Measurements from ENCODE around the gene CSK.

Gene CSK

DNA sequence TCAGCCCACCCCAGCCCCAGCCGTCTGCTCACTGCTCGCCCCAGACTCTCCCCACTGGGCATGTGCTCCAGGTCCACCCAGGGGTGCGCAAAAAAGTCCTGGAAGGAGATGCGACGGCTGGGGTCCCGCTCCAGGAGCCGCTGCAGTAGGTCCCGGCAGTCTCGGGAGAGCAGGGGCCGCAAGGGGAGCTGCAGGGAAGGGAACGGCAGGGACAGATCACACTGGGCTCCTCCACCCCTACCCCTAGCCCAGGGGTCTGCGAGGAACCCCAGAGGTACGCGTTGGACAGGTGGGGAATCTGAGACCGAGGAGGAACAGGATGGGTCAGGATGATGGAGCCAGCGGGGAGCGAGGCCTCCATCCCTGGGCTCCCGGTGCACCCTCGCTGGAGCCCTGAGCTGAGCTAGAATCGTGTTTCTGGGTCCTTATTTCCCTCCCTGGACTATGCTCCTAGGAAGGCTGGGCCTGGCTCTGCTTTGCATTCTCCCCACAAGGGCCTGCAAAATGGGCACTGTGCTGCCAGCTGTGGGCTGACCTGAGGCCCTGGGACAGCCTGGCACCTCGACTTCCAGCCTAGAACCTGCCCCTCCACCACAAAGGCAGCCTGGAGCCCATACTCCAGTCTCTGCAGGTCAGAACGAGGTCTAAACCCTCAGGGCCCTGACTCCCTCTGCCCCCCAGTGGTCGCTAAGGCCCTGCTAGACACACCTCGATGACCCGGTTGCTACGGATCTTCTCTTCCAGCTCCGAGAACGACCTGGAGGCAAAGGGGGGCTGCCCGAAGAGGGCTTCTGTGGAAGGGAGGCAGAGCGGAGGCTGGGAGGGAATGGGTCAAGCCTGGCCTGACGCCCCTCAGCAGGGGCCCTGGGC is 57.9 kb downstream of the CSK start:
- H3K4me1 Mint-ChIP-seq = peaks cover 41% of the 10 kb centered on the region
- no peaks in the 10 kb centered on the region for H3K27me3 Mint-ChIP-seq
- H3K9me3 Mint-ChIP-seq = no peaks in the 10 kb centered on the region
- no peak for DNase-seq (ENCODE audit: low spot score in 2 of 2)
- peaks cover 11% of the 10 kb centered on the region for H3K36me3 Mint-ChIP-seq (ENCODE audit: insufficient read depth)
- H3K27ac Mint-ChIP-seq (ENCODE audit: low read depth) = no peak overlapping the region
- no peak overlapping the region for H3K4me3 Mint-ChIP-seq
- no peak for ATAC-seq (replicated peaks; ENCODE audit: extremely low read depth, poor library complexity, severe bottlenecking)

DNA sequence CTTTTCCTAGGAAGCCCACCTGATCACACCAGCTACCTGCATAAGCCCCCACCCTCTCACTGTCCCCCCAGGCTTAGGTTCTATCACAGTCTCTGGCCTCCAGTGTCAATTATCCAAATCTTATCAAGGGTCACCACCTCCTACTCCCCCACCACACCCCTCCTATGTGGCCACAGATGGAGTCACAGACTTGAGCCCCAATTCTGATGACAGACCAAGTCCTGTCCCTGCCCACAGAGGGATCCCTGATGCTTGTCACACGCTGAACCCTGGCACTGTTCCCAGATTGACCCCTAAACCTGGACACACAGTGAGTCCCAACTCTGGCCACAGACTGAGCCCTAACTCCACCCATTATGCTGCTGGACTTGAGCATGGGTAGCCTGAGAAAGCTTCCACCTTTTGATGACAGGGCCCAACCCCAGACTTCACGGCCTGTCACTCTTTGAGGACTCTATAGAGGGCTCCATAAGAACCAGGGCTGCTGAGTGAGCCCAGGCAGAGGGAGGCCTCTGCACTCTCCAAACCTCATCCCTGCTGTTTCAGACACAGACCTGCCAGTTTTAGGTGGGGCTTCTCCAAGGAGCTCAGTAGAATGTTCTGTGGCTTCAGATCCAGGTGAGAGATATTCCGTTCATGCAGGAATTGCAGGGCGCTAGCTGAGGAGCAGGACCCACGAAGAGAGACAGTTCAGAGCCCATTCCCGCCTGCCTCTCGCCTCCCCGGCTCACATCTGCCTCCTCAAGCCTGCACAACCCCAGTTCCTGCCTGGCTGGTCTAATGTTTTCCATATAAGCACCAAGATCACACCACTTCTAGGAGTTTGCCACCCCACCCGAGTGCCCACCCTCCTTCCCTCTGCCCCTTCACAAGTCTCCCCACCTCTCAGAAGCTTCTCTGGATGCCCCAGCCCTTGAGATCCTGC is 59.2 kb downstream of the CSK start:
- Mint-ChIP-seq H3K9me3 (no peaks in the 10 kb centered on the region), H3K4me1 (peaks cover 48% of the 10 kb centered on the region), H3K4me3 (peak overlapping the region; percentile 82), H3K27me3 (no peaks in the 10 kb centered on the region), H3K36me3 (ENCODE audit: insufficient read depth) (peaks cover 19% of the 10 kb centered on the region), H3K27ac (ENCODE audit: low read depth) (no peak overlapping the region)
- DNase-seq (ENCODE audit: low spot score in 2 of 2) (no peak), ATAC-seq (replicated peaks; ENCODE audit: extremely low read depth, poor library complexity, severe bottlenecking) (no peak)

DNA sequence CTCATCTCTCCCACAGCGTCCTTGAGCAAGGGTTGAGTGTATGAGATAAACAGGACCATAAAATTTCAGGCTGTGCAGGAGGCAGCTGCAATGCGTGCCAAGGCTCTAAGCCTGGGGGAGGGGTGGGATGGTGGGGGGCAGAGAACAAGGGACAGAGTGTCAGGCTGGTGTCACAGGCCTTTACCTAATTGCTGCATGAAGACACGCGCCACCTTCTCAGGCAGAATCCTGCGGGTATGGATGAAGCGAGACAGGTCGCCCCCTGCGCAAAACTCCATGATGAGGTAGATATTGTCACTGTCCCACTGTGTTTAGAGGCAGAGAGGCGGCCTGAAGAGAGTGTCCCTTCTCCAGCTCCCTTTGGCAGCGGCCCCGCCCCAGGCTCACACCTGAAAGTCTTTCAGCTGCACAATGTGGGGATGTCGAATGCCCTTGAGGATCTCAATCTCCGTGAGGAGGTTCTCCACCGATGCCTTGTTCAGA is 60.1 kb downstream of the CSK start:
- H3K4me3 Mint-ChIP-seq = peak overlapping the region; percentile 82
- ATAC-seq (replicated peaks; ENCODE audit: extremely low read depth, poor library complexity, severe bottlenecking) = no peak

DNA sequence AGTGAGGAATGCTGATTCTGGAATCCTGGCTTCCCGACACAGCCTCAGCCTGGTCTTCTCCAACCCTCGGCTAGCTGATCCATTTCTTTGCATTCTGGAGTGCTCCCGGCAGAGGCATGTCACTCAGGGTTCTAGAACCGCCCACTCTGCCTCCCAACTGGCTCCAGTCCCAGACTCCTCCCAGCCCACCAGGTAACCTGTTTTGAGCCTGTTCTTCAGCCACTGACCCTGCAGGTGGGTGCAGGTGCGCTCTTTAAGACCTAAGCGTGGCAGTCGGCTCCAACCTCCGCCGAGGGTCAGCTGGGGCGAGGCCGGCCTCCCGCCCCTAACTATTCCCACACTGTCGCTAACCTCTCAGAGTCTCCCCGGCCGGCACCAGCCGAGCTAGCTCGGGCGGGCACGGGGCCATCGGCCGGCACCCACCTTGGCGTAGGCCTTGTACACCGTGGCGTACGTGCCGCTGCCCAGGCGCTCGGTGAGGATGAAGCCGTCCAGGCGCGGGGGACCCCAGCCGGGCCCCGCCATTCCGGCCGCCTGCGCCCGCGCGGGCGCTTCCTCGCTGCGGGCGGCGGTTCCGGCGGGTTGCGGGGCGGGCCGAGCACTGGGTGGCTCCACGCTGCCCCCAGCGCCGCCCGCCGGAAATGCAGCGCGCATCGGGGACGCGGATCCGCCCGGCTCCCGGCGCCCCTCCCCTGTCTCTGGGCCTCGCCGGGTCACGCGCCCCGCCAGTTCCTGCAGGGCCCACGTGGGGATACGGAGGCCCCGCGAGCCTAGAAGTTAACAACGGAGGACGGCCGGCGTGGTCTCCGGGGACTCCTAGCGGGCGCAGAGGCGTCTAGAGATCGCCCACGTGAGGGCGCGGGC is 60.9 kb downstream of the CSK start, which contains the start of gene ULK3:
TSS of gene ULK3 (minus strand) at position 576 of the 864 bp plus-strand sequence. CDS start at position 525, 51 bp downstream.
- peaks cover 27% of the 10 kb centered on the region for H3K36me3 Mint-ChIP-seq (ENCODE audit: insufficient read depth)
- peaks cover 48% of the 10 kb centered on the region for H3K4me1 Mint-ChIP-seq
- H3K4me3 Mint-ChIP-seq = peak within 1 kb of the TSS; percentile 82
- ATAC-seq (replicated peaks; ENCODE audit: extremely low read depth, poor library complexity, severe bottlenecking) (peak; percentile 89), DNase-seq (ENCODE audit: low spot score in 2 of 2) (peak; percentile 89 to 94)
- H3K27me3 Mint-ChIP-seq = no peaks in the 10 kb centered on the region
- peak within 1 kb of the TSS; percentile 92 for H3K27ac Mint-ChIP-seq (ENCODE audit: low read depth)
- H3K9me3 Mint-ChIP-seq = no peaks in the 10 kb centered on the region

More for the DNA sequence above, 60.1 kb downstream of the CSK start:
- no peak for DNase-seq (ENCODE audit: low spot score in 2 of 2)
- Mint-ChIP-seq H3K36me3 (ENCODE audit: insufficient read depth) (peaks cover 22% of the 10 kb centered on the region), H3K9me3 (no peaks in the 10 kb centered on the region), H3K27me3 (no peaks in the 10 kb centered on the region), H3K27ac (ENCODE audit: low read depth) (no peak overlapping the region), H3K4me1 (peaks cover 48% of the 10 kb centered on the region)

DNA sequence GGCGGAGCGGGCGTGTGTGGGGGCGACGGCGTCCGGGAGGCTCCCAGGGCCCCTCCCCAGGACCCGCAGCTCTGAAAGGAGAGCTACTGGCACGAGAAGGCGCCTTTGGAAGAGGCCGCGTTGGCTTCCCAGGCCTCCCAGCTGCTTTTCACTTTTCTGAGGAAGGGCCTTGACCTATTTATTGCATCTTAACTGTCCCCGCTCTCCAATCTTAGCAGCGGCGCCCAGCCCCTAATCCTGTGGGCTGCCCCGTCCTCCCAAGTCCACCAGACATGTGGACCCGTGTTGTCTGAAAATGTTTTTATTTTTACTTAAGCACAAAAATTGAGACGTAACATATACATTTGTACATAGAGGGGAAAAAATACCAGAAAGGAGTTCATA is 61.6 kb downstream of the CSK start:
- peaks cover 48% of the 10 kb centered on the region for H3K4me1 Mint-ChIP-seq
- no peak for ATAC-seq (replicated peaks; ENCODE audit: extremely low read depth, poor library complexity, severe bottlenecking)

DNA sequence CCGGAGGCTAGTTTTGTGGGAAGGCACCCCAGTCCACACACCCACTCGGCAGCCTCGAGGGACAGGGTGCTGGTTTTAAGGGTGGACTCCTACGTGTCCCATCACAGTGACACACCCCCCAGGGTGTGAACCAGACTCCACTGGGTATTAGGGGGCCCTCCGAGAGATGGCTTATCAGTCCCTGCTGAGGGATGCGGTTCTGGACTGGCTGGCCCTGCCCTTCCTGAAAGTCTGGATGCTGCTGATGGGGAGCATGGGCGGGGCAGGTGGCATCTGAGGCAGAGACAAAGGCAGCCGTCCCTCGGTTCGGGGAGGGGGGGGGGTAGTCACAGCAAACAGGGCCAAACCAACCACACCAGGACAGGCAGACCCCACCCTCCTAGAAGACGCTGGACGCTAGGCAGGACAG is 62.0 kb downstream of the CSK start:
- H3K4me1 Mint-ChIP-seq = peaks cover 48% of the 10 kb centered on the region
- ATAC-seq (replicated peaks; ENCODE audit: extremely low read depth, poor library complexity, severe bottlenecking) = no peak
- peak overlapping the region; percentile 82 for H3K4me3 Mint-ChIP-seq
- H3K36me3 Mint-ChIP-seq (ENCODE audit: insufficient read depth) = peaks cover 37% of the 10 kb centered on the region
- no peaks in the 10 kb centered on the region for H3K9me3 Mint-ChIP-seq
- no peaks in the 10 kb centered on the region for H3K27me3 Mint-ChIP-seq
- DNase-seq (ENCODE audit: low spot score in 2 of 2) = no peak
- peak overlapping the region; percentile 92 for H3K27ac Mint-ChIP-seq (ENCODE audit: low read depth)

More for the DNA sequence above, 61.6 kb downstream of the CSK start:
- Mint-ChIP-seq H3K4me3 (peak overlapping the region; percentile 82), H3K9me3 (no peaks in the 10 kb centered on the region), H3K36me3 (ENCODE audit: insufficient read depth) (peaks cover 34% of the 10 kb centered on the region), H3K27me3 (no peaks in the 10 kb centered on the region), H3K27ac (ENCODE audit: low read depth) (peak overlapping the region; percentile 90)
- no peak for DNase-seq (ENCODE audit: low spot score in 2 of 2)

DNA sequence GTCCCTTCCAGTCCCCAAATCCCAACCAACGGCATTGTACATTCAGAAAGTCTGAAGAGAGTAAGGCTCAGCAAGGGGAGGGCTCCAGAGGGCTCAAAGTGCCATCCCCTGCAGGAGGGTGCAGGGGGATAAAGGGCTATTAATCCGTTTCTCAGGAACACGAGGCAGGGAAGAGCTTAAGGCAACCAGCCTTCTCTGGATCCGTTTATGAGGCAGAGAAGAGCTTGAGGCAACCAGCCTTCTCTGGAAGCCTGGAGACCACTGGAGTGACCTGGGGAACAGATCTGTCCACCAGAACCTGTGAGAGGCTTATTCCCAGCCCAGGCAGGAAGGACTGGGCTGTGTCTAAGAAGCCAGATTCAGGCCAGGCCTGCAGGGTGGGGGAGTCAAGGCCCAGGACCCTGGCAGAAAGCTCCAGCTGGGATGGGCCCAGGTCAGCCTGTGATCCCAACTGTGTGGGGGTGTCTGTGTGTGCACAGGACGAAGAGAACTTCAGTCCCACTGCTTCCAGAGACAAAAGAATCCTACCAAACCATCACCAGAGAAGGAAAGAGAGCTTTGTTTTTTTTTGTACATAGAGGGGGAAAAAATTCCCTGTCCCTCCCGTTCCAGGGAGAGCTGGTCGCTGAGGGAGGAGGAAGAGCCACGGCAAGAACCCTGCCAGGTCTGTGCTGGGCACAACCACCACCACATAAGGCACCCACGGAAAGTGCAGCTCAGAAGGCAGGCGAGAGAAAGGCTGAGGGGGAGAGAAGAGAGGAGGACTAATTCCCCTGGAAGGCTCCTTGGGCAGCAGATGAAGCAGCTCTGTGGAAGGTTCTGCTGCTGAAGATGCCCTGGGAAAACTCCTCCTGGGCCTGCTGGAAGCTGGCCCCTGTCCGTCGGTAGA is 62.7 kb downstream of the CSK start:
- H3K9me3 Mint-ChIP-seq = no peaks in the 10 kb centered on the region
- peaks cover 41% of the 10 kb centered on the region for H3K36me3 Mint-ChIP-seq (ENCODE audit: insufficient read depth)

DNA sequence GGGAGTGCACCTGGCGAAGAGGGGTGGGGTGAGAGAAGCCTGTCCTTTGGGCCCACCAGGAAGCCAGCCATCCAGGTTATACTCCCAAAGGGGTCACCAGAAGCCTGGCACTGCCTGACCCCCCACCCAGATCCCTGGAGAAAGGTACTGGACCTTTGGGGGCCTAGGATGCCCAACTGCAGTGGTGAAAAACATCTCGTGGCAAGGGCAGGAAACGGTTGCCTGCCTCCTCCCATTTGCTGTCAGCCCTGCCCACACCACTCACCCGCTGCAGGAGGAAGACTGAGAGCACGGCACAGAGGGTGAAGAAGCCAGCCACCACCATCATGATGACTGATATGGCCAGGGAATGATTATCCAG is 63.3 kb downstream of the CSK start:
- Mint-ChIP-seq H3K9me3 (no peaks in the 10 kb centered on the region), H3K27ac (ENCODE audit: low read depth) (peak overlapping the region; percentile 92), H3K4me3 (peak overlapping the region; percentile 82), H3K27me3 (no peaks in the 10 kb centered on the region), H3K4me1 (peaks cover 48% of the 10 kb centered on the region), H3K36me3 (ENCODE audit: insufficient read depth) (peaks cover 42% of the 10 kb centered on the region)
- DNase-seq (ENCODE audit: low spot score in 2 of 2) (peak; percentile 27 to 44), ATAC-seq (replicated peaks; ENCODE audit: extremely low read depth, poor library complexity, severe bottlenecking) (peak; percentile 53)

More for the DNA sequence above, 62.7 kb downstream of the CSK start:
- DNase-seq (ENCODE audit: low spot score in 2 of 2) (no peak), ATAC-seq (replicated peaks; ENCODE audit: extremely low read depth, poor library complexity, severe bottlenecking) (peak; percentile 2)
- peaks cover 48% of the 10 kb centered on the region for H3K4me1 Mint-ChIP-seq
- H3K4me3 Mint-ChIP-seq = peak overlapping the region; percentile 82
- H3K27me3 Mint-ChIP-seq = no peaks in the 10 kb centered on the region
- peak overlapping the region; percentile 92 for H3K27ac Mint-ChIP-seq (ENCODE audit: low read depth)

DNA sequence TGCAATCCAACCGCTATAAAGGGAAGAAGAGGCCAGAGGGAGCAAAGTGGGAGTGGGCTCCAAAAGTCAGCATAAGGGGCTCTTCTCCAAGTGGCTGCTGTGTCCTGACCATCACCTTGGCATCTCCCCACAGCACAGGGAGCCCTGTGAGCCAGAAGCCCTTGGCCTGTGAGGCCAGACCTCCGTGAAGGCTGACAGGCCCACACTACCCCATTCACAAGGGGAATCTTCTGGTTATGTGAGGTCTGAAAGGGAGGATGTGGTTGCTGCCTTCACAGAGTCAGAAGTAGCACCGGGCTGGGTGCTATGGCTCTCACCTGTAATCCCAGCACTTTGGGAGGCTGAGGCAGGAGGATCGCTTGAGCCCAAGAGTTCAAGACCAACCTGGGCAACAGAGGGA is 63.7 kb downstream of the CSK start:
- H3K36me3 Mint-ChIP-seq (ENCODE audit: insufficient read depth) = peaks cover 42% of the 10 kb centered on the region
- H3K27me3 Mint-ChIP-seq = no peaks in the 10 kb centered on the region
- peak overlapping the region; percentile 82 for H3K4me3 Mint-ChIP-seq
- ATAC-seq (replicated peaks; ENCODE audit: extremely low read depth, poor library complexity, severe bottlenecking) = peak; percentile 25
- peak overlapping the region; percentile 92 for H3K27ac Mint-ChIP-seq (ENCODE audit: low read depth)
- H3K9me3 Mint-ChIP-seq = no peaks in the 10 kb centered on the region
- no peak for DNase-seq (ENCODE audit: low spot score in 2 of 2)
- H3K4me1 Mint-ChIP-seq = peaks cover 47% of the 10 kb centered on the region

DNA sequence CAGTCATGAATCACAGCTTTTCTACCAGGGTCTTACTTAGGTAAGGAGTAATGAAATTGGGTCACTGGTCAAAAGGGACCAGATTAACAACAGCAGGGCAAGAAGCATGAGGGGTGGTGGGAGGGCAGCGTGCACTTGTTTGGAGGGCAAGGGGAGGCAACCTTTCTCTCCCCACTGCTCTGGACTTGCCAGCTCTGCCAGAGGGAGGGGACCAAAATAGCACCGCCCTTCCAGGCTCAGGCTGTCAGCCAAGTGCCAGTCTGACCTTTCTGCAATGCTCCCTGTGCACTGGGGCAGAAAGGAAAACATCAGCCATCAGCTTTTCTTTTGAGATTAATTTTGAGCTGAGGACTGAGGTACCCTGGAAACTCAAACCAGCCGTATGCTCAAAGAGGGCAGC is 65.6 kb downstream of the CSK start:
- Mint-ChIP-seq H3K4me3 (no peak overlapping the region), H3K36me3 (ENCODE audit: insufficient read depth) (peaks cover 43% of the 10 kb centered on the region)

DNA sequence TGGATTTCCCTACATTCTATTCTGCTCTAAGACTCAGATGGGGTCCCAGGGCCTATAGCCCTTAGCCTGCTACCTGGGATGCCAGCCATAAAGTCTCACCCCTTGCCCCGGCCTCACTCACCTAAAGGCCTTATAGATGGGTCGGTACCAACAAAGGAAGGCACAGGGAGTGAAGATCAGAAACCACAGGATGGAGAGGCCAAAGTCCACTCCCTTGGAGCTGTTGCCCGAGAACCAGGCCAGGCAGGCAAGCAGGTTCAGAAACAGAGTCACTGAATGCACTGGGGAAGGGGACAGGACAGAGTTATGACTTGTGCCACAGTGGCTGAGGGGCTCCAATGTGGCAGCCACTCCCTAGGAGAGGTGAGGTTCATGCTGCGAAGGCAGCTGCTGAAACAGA is 68.5 kb downstream of the CSK start:
- Mint-ChIP-seq H3K27ac (ENCODE audit: low read depth) (no peak overlapping the region), H3K36me3 (ENCODE audit: insufficient read depth) (peaks cover 42% of the 10 kb centered on the region), H3K9me3 (no peaks in the 10 kb centered on the region), H3K4me1 (peaks cover 5% of the 10 kb centered on the region), H3K27me3 (no peaks in the 10 kb centered on the region), H3K4me3 (no peak overlapping the region)
- ATAC-seq (replicated peaks; ENCODE audit: extremely low read depth, poor library complexity, severe bottlenecking) (no peak), DNase-seq (ENCODE audit: low spot score in 2 of 2) (no peak)

More for the DNA sequence above, 65.6 kb downstream of the CSK start:
- ATAC-seq (replicated peaks; ENCODE audit: extremely low read depth, poor library complexity, severe bottlenecking) (no peak), DNase-seq (ENCODE audit: low spot score in 2 of 2) (no peak)
- H3K4me1 Mint-ChIP-seq = peaks cover 31% of the 10 kb centered on the region
- H3K27ac Mint-ChIP-seq (ENCODE audit: low read depth) = no peak overlapping the region
- no peaks in the 10 kb centered on the region for H3K27me3 Mint-ChIP-seq
- H3K9me3 Mint-ChIP-seq = no peaks in the 10 kb centered on the region

All from central memory CD8-positive, alpha-beta T cell (primary cell).